Measurements from ENCODE around the gene MS4A8.

MS4A8 gene

DNA sequence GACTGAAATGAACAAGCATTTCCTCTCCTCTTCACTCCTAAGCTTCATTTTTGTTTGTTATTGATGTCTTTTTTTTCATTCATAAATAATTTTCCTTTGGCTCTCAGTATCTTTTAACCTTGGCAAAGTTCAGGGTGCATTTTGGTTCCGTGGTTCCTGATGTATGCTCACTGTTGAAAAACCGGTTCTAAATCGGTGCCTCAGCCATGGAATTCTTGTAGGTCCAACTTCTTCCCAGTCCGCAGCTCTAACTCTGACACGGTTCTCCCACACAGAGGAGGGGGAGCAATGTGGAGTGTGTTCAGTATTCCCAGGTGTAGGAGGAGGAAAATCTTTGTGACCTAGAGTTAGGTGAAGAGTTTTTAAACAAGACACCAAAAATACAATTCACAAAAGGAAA is 44.7 kb downstream of the MS4A8 start:
- H3K27me3 ChIP-seq (ENCODE audit: insufficient read depth, low read depth, severe bottlenecking) = peaks cover 3% of the 10 kb centered on the region
- no peaks in the 10 kb centered on the region for H3K9me3 ChIP-seq (ENCODE audit: severe bottlenecking)
- no peak overlapping the region for H3K4me3 ChIP-seq (ENCODE audit: low read depth, low read length)
- no peak overlapping the region for H3K27ac ChIP-seq
- no peaks in the 10 kb centered on the region for H3K36me3 ChIP-seq
- TF ChIP-seq, protein P1, sequence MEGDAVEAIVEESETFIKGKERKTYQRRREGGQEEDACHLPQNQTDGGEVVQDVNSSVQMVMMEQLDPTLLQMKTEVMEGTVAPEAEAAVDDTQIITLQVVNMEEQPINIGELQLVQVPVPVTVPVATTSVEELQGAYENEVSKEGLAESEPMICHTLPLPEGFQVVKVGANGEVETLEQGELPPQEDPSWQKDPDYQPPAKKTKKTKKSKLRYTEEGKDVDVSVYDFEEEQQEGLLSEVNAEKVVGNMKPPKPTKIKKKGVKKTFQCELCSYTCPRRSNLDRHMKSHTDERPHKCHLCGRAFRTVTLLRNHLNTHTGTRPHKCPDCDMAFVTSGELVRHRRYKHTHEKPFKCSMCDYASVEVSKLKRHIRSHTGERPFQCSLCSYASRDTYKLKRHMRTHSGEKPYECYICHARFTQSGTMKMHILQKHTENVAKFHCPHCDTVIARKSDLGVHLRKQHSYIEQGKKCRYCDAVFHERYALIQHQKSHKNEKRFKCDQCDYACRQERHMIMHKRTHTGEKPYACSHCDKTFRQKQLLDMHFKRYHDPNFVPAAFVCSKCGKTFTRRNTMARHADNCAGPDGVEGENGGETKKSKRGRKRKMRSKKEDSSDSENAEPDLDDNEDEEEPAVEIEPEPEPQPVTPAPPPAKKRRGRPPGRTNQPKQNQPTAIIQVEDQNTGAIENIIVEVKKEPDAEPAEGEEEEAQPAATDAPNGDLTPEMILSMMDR (IDR thresholded peaks at IDR 0.05; ENCODE audit: low read depth, low read length) = no peak
- no peak for DNase-seq

DNA sequence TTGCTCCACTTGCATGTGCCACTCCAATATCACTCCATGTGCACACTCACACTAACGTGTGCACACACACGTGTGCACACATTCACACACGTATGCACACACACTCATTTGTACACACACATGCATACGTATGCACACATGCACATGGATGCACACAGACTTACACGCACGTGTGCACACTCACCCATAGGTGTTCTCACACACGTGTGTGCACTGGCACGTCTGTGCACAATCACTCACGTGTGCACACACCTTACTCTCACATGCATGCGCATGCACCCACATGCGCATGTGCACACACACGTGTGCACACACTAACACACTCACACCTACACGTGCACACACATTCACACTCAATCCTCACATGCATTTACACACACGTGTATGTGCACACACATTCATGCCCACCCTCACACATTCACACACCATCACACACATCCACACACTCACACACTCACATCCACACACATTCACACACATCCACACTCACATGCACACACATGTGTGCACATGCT is 48.0 kb downstream of the MS4A8 start:
- no peak overlapping the region for H3K27ac ChIP-seq
- no peaks in the 10 kb centered on the region for H3K9me3 ChIP-seq (ENCODE audit: severe bottlenecking)
- no peaks in the 10 kb centered on the region for H3K36me3 ChIP-seq
- DNase-seq = no peak
- no peak overlapping the region for H3K4me3 ChIP-seq (ENCODE audit: low read depth, low read length)
- H3K27me3 ChIP-seq (ENCODE audit: insufficient read depth, low read depth, severe bottlenecking) = peaks cover 2% of the 10 kb centered on the region
- TF ChIP-seq, protein P1 (IDR thresholded peaks at IDR 0.05; ENCODE audit: low read depth, low read length) = no peak

DNA sequence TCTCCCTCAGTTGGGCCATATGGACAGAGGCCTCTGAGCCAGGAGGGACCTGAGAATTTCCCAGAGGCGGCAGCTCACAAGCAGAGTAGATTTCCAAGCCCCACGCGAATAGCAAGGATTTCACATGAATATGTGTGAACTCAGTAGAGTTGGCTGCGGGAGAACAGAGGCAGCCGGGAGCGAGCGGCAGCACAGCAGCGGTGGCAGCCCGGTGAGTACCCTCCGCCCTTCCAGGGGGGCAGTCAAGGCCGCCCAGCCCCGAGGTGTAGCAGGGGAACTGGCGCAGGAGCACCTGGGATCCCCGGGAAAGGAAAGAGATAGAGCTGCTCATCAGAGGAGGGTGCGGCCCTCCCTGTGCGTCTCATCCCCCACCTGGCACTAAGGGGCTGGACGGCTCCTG is 48.8 kb downstream of the MS4A8 start:
- TF ChIP-seq, protein P1 (IDR thresholded peaks at IDR 0.05; ENCODE audit: low read depth, low read length) = no peak

DNA sequence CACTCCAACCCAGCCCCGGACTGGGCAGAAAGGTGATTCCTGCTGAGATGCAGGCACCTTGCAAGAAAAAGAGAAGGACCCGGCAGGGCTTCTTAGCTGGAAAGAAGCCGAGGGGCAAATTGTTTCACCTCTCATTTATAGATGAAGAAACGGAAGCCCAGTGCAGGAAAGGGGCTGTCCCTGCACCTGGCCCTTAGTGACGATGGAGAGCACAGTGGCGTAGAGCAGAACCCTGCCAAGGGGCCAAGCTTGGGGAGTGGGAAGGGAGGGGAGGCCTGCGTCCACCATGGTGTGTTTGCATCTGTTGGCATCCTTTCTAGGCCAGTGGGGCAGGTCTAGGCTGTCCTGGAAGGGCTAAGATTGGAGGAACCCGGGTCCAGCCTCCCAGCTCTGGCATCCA is 49.4 kb downstream of the MS4A8 start:
- no peaks in the 10 kb centered on the region for H3K9me3 ChIP-seq (ENCODE audit: severe bottlenecking)
- H3K27ac ChIP-seq = no peak overlapping the region
- no peak for DNase-seq
- peaks cover 8% of the 10 kb centered on the region for H3K27me3 ChIP-seq (ENCODE audit: insufficient read depth, low read depth, severe bottlenecking)
- no peak overlapping the region for H3K4me3 ChIP-seq (ENCODE audit: low read depth, low read length)
- H3K36me3 ChIP-seq = no peaks in the 10 kb centered on the region
- TF ChIP-seq, protein P1 (IDR thresholded peaks at IDR 0.05; ENCODE audit: low read depth, low read length) = no peak

More for the DNA sequence above, 48.8 kb downstream of the MS4A8 start:
- no peak overlapping the region for H3K27ac ChIP-seq
- no peaks in the 10 kb centered on the region for H3K9me3 ChIP-seq (ENCODE audit: severe bottlenecking)
- peaks cover 5% of the 10 kb centered on the region for H3K27me3 ChIP-seq (ENCODE audit: insufficient read depth, low read depth, severe bottlenecking)
- H3K4me3 ChIP-seq (ENCODE audit: low read depth, low read length) = no peak overlapping the region
- no peaks in the 10 kb centered on the region for H3K36me3 ChIP-seq
- no peak for DNase-seq

DNA sequence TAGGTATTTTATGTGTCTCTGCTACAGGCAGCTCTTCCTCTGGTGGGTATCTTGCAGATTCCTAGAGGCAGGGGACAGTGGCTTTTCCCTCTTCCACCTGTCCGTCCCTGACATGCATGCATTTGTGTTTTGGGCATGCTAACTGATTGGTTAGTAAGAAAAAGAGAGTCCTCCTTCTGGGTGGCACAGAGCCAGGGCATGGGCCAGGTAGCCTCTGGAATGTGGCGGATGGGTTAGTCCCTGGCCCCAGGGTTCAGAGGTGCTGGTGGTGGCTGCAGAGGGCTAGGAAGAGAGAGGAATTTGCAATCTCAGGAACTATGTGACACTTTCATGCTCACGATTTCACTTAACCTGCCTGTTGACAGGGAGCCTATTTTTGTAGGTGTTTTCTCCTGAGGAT is 51.5 kb downstream of the MS4A8 start:
- no peaks in the 10 kb centered on the region for H3K36me3 ChIP-seq
- no peak overlapping the region for H3K27ac ChIP-seq
- no peak overlapping the region for H3K4me3 ChIP-seq (ENCODE audit: low read depth, low read length)
- peaks cover 5% of the 10 kb centered on the region for H3K27me3 ChIP-seq (ENCODE audit: insufficient read depth, low read depth, severe bottlenecking)
- no peak for DNase-seq
- TF ChIP-seq, protein P1 (IDR thresholded peaks at IDR 0.05; ENCODE audit: low read depth, low read length) = no peak
- H3K9me3 ChIP-seq (ENCODE audit: severe bottlenecking) = no peaks in the 10 kb centered on the region

DNA sequence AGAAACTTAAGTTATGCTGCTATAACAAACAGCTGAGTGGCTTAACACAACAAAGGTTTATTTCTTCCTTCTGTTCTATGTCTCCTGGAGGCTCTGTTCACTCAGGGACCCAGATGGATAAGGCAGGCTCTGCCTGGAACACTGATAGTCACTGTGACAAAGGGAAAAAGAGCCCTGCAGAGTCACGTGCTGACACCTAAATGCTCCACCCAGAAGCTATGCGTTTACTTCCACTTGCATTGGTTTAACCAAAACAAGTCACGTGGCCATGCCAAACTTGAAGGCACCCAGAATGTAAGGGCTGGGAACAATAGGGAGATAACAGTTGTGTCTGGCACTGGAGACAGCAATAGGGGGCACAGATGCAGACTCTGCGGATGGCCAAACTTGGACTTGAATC is 53.9 kb downstream of the MS4A8 start:
- no peak for DNase-seq

More for the DNA sequence above, 53.9 kb downstream of the MS4A8 start:
- H3K9me3 ChIP-seq (ENCODE audit: severe bottlenecking) = no peaks in the 10 kb centered on the region
- no peaks in the 10 kb centered on the region for H3K36me3 ChIP-seq
- TF ChIP-seq, protein P1 (IDR thresholded peaks at IDR 0.05; ENCODE audit: low read depth, low read length) = no peak
- no peak overlapping the region for H3K4me3 ChIP-seq (ENCODE audit: low read depth, low read length)
- H3K27me3 ChIP-seq (ENCODE audit: insufficient read depth, low read depth, severe bottlenecking) = peaks cover 5% of the 10 kb centered on the region
- no peak overlapping the region for H3K27ac ChIP-seq
